GM20431 (cell line): ENCODE data around the gene NOTCH1.

Experiments
- in situ Hi-C: fragments of 300-500 bp; cut with MseI, MboI; formaldehyde crosslinking; loops from one replicate; pipeline ENCODE4 v1.15.0; 2020; ENCODE audit warnings: low sequenced_read_pairs; ENCODE audit not compliant: unreplicated experiment

The NOTCH1 gene

GRCh38 chr9:136549010-136549980 lies 3.4 kb upstream of the NOTCH1 start:
- in situ Hi-C loops, result no loop called here

GRCh38 chr9:136547508-136548215 lies 1.8 kb upstream of the NOTCH1 start:
- in situ Hi-C loops, result no loop called here

- in situ Hi-C loops, result no loop called here
Observed at GRCh38 chr9:136546697-136547501, 1.1 kb upstream of the NOTCH1 start.

- in situ Hi-C loops, result no loop called here
Observed at GRCh38 chr9:136545692-136545964, 220 bp downstream of the NOTCH1 start.

- in situ Hi-C loops, result no loop called here
Observed at GRCh38 chr9:136544964-136545691, 720 bp downstream of the NOTCH1 start.

GRCh38 chr9:136544548-136544963 lies 1.3 kb downstream of the NOTCH1 start:
- in situ Hi-C loops, result no loop called here

GRCh38 chr9:136543830-136544547 lies 1.9 kb downstream of the NOTCH1 start:
- in situ Hi-C loops, result no loop called here

- in situ Hi-C loops, result no loop called here
Observed at GRCh38 chr9:136543280-136543679, 2.6 kb downstream of the NOTCH1 start.

- in situ Hi-C loops, result no loop called here
Observed at GRCh38 chr9:136542241-136543040, 3.4 kb downstream of the NOTCH1 start.

GRCh38 chr9:136541709-136542108 lies 4.1 kb downstream of the NOTCH1 start:
- in situ Hi-C loops, result no loop called here

GRCh38 chr9:136541179-136541578 lies 4.7 kb downstream of the NOTCH1 start:
- in situ Hi-C loops, result no loop called here

- in situ Hi-C loops, result no loop called here
Observed at GRCh38 chr9:136539427-136540421, 6.1 kb downstream of the NOTCH1 start.

- in situ Hi-C loops, result no loop called here
Observed at GRCh38 chr9:136538599-136539426, 7.0 kb downstream of the NOTCH1 start.

- in situ Hi-C loops, result no loop called here
Observed at GRCh38 chr9:136537896-136538598, 7.8 kb downstream of the NOTCH1 start.

GRCh38 chr9:136537411-136537810 lies 8.4 kb downstream of the NOTCH1 start:
- in situ Hi-C loops, result no loop called here

GRCh38 chr9:136536721-136537241 lies 9.1 kb downstream of the NOTCH1 start:
- in situ Hi-C loops, result no loop called here
